NCI-H1694 (cell line): ENCODE data around the gene PXDN.
"Not testable (repeated sequence)": the region's sequence is repeated elsewhere in the genome, so short reads cannot be mapped to it uniquely, and the experiment has no call there.

Experiments used
- DNase-seq: peaks from one replicate; lab custom pipeline; 2025; lab: John Stamatoyannopoulos, UW

PXDN gene

DNA sequence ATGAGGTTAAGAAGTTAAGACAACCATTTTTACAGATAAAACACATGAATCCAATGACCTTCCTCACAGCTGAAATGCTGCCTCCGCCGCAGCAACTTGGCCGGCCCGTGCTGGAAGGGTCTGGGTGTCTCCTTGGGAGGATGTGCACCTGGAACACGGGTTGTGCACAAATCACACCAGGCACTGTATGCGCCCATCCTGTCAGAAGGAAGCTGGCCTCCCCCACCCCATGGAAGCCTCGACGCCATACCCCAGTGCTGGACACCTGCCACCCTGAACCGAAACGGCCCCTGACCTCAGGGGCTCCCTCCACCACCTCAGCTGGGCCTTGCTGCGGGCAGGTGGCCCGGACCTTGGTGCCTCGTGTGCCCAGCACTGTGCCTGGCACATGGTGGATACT lies 111.8 kb downstream of the PXDN start:
- DNase-seq: no peak

DNA sequence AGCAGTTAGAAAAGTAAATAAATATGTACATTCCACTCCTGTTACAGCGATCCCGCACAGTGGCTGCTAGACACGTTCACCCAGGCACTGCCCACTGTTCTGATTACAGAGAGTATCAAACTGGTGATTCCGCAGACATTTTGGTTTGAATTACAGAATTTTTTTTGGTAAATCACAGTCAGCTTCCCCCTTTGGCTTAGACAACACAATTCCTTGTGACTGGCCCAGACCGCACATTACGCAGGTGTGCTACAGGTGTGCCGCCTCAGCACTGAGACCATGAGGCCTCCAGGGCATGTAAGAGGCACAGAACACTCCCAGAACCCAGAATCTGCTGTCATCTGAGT lies 112.3 kb downstream of the PXDN start:
- no peak for DNase-seq

DNA sequence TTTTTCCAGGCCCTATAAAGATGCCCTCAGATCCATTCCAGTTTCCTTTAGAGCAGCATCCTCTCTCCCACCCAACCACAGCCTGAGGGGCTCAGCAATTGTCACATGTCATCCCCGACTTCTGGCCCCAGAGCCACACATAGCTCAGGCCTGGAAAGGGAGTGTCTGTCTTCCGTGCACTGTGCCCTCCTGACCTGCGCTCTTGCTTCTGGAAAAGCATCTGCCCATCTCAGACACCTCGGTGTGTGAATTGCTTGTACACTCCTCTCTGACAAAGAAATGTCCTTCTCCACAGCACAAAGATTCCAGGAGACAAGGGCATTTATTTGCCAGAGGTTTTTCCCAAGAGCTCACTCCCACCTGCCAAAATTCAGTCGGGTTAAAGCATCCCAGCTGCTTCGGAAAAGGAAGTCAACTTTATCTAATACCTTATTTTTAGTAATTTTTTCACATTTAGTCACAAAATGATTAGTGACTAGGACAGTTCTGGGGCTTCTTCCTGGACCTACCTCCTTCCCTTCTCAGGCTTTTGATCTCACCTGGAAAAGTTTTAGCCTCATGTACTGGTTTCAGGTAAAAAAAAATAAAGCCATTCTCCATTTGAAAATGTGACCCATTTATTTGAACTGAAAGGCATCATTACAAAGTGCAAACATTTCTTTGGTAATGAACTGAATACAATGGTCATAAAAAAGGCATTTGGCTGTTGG lies 112.9 kb downstream of the PXDN start:
- no peak for DNase-seq

DNA sequence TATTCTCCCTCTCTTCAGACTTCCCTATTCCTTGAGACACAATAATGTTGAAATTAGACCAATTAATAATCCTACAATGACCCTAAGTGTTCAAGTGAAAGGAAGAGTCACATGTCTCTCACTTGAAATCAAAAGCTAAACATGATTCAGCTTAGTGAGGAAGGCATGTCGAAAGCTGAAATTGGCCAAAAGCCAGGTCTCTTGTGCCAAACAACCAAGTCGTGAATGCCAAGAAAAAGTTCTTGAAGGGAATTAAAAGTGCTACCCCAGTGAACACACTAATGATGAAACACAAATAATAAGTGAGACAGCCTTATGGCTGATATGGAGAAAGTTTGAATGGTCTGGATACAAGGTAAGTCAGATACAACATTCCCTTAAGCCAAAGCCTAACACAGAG lies 115.4 kb downstream of the PXDN start:
- DNase-seq: no peak

DNA sequence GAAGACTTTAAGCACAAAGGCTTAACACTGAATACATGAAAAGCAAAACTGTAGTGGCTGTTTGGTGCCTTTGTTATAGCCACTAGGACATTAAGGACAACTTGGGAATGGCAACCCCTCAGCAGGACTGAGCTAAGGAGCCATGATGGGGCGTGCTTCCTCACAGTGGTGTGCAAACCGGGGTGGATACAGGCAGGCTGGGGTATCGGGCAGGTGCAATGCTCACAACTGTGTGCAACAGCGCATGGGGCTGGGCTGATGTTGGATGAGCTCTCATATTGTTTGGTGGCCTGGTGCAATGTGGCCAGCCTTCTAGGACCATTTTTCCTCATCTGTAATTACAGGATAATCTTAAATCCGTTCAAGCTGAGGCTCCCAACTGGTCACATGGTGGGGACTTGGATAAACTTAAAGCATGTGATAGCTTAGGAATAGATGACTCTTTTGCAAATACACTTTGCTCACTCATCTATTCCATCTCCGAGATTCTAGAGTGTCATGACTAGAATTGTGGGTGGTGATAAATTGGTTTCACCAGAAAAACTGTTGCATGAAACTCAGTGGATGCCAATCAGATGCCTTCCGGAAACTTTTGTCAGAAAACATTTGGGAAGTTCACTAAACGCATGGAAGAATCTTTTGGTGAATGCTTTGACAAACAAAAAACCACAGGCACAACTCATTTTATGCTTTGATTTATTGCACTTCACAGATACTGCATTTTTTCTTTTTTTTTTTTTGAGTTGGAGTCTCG lies 116.5 kb downstream of the PXDN start:
- no peak for DNase-seq

DNA sequence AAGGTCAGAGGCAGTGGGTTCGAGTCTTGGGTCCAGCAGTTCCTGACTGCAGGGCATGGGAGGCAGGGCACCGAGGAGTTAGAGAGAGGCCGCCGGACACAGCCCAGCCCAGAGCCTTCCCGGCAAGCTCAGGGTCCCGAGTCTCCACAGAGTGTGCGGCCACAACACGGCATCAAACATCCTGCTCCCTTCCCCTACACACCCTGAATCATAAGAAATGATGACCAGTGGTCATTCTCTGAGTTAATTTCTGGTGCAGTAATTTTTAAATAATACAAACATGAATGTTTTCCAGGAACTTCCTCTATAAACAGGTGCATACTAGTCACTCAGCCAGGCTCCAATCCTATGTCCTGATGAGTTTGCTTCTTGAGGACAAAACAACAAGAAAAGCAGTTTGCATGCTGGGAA lies 118.0 kb downstream of the PXDN start:
- DNase-seq: no peak

DNA sequence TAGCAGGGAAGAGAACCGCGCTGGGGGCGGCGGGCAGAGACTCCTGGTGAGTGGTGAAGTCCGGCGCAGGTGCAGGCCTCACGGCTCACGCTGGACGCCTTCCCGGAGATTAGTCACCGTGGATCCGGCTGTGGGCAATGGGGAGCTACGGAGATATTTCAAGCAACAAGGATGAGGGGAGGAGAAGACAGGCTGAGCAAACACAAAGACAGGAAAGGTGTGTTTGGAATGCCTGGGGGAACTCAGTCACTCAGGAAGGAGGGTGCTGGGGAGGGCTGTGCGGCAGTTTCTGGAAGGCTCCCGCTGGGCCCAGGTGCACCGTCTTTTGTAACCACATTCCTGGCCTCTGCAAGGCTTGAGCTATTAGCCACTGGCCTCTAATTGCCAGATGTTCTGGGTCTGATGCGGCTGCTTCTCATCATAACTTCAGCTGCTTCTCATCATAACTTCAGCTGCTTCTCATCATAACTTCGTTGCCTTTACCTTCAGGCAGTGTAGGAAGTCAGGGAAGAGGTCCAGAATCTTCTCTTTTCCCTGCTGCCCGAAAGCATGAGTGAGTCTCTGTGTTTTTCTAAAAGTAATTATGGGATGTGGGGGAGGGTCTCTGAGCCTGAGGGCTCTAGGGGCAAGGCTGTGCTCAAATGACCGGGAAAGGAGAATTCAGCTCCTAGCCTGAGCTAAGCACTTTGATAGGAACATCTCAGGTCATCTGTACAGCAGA lies 118.9 kb downstream of the PXDN start:
- DNase-seq: no peak

DNA sequence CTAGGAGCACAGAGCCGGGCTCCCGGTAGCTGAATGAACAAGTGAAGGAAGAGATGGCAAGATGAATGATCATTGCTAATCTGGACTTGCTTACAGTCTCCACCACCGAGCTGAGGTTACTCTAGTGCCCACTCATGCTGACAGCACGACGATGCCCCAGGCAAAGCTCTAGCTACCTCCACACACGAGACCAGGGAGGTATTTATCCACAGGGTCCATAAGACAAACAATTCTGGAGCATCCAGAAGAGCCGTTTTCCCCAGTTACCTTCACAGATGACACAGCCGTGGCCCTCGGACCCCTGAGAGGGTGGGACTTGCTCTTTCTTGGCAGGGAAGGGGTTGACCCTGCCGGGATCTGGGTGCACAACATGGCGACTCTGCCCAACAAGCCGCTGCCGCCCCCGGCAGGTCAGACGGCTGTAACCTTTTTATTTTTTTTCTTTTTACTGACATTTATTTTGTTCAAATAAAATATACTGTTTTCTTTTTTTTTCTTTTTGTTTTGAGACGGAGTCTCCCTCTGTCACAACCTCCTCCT lies 120.3 kb downstream of the PXDN start:
- no peak for DNase-seq

DNA sequence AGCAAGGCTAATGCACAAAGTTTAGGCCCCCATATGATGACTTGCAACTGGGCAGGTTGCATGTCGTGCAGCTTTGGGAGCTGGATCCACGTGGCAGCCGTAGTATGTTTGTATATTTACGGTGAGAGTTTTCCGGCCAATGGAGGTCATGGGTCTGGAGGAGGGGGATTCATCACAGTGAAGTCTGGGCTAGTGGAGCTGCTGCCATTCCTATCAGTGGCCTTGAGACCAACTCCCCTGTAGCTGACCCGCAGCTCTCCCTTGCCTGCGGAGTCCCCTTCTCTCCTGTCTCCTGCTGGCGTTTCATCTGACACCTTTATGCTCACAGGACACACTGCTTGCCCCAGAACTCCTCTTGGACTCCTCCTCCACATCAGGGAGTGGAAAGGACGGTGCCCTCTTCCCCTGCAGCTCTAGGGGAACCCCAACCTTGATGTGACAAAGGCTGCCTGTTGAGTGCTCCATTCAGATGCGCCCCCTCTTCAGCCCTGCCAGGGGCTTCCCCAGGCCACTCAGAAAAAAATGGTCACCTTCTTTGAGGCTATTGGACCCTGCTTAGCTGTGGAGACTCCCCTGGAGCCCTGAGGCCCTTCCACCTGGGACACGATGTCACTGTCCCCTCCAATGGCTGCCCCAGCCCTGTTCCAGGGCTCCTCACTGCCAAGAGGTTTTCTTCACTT lies 121.7 kb downstream of the PXDN start:
- no peak for DNase-seq

DNA sequence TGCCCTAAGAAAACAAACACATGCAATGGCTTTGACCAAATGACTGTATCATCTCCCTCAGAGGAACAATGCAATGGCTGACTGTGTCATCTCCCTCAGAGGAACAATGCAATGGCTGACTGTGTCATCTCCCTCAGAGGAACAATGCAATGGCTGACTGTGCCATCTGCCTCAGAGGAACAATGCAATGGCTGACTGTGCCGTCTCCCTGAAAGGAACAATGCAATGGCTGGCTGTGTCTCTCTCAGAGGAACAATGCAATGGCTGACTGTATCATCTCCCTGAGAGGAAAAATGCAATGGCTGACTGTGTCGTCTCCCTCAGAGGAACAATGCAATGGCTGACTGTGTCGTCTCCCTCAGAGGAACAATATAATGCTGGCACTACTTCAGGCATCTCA lies 122.3 kb downstream of the PXDN start:
- not testable (repeated sequence) for DNase-seq

DNA sequence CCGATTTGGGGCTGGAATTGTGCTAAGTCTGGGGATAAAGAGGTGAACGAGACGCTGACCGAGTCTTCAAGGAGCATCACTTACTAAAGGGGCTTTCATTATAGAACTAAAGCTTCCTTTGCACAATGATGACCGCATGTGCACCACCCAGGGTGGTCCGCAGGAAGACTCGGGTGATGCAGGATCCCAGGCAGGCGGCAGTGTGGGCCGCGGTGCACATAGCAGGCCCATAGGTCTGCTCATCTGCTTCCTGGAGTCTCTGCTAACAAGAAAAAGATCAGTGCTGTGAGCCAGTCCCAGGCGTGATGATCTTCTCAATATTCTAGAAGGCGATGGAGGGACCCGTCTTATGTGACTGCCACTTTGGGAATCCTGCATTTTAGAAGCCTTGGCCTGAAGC lies 122.8 kb downstream of the PXDN start:
- no peak for DNase-seq

DNA sequence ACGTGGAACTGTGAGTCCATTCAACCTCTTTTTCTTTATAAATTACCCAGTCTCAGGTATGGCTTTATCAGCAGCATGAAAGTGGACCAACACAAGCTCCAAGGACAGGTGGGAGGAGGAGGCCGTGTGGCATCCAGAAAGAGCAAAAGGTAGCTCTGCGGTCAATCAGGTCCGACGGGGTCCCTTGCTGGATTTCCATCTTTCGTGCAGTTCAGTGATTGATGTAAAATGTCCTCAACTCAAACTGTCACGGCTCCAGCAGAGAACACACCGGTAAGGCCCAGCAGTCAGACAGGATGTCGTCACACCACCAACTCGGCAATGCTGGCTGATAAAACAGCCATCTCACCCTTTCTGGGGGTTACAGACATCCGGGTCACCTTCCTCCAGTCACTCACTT lies 123.3 kb downstream of the PXDN start:
- DNase-seq: no peak

DNA sequence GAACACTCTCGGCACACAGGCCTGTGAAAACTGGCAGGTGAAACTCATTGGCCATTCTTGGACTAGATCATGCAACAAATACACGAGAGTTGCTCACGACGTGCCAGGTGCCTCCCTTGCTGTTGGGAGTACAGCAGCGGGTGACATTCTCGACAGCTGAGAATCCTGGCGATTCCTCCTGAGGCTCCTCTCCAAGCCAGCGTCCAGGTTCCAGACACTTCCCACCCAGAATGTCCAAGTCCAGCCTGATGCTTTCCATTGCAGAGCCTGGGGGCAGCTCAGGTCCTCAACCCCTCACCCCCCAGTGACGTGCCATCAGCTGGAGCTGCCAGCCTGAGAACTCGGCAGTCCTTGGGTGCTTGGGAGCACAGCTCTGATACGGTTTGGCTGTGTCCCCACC lies 124.2 kb downstream of the PXDN start:
- DNase-seq: no peak

DNA sequence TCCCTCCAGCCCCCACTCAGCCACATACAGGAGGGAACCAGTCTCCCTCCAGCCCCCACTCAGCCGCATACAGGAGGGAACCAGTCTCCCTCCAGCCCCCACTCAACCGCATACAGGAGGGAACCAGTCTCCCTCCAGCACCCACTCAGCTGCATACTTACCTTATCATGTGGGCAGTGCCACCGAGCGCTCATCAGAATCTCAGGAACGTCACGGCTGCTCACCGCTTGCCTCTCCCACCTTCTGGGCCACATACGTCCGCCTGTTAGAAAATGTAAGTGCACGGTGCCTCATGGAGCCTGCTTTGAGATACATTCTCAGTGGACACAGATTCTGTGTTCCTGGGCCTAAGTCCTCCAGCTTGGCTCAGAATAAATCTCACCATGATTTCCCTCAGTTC lies 124.8 kb downstream of the PXDN start:
- DNase-seq: no peak

DNA sequence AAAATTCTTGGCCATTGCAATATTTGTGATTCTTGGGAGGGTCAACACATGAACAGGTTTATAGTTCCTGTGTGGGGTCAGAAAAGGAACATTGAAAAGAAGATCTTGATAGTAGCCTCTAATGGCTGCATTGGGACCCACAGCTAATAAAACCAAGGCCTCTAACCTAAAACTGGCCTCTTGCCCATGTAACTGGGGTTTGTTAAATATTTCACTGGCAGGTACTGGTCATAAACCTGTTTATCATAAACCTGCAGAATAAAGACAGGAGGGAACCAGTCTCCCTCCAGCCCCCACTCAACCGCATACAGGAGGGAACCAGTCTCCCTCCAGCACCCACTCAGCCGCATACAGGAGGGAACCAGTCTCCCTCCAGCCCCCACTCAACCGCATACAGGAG lies 125.3 kb downstream of the PXDN start:
- DNase-seq: no peak

DNA sequence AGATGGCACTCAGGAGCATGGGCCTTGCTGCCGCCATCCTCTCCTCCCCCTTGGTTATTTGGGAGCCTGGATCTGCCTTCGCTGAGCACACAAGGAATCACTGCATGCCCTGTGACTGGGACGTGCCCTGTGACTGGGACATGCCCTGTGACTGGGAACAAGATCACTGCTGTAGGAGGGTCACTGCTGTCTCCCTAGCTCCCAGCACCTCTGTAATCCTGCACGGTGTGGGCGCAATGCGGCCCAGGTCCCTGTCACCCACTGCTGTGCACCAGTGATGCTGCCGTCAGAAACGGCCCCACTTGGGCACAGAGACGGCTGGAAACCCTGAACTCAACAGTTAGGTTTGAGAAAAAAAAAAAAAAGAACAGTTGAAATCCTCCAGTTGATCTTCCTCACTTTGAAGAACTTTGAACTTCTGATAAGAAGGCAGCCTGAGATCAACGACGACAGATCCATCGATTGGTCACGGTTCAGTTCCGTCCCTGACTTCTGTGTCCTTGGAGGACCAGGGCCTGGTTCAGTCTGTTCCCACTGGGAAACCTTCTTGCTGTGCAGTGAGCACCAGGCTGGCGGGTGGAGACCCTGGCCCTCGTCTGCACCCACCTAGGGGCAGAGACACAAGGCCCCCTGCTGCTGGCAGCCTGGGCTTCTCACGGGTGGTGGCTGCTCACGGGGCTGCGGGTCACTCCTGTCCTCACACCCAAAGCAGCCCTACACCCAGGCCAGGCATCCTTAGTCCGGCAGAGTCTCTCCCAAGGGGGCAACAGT lies 125.9 kb downstream of the PXDN start:
- DNase-seq: no peak

DNA sequence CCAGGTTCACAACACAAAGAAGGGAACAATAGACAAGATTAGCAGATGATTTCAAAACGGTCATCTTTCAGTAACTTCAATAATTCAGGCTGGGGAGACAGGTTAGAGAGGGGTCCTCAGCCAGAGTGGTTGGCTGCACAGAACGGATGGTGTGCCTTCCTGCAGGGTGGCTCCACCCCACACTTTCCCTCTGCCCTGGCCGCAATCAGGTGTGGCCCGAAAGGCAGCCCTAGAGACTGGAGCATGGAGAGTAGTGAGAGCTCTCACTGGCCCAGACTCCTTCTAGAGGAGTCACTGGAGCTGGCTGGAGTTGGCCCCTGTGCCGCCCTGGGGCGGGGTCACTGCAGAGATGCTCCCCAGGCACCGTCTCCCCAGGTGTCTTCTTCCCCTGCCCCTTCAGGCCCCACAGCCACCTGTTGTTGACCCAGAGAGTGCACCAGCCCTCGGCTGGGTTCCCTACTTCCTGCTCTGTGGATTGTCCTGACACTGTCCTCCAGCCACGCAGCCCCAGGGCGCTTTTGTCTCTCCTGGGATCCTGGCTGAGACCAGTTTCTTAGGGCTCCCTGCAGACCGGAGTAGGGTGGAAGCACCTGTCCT lies 126.8 kb downstream of the PXDN start:
- no peak for DNase-seq

DNA sequence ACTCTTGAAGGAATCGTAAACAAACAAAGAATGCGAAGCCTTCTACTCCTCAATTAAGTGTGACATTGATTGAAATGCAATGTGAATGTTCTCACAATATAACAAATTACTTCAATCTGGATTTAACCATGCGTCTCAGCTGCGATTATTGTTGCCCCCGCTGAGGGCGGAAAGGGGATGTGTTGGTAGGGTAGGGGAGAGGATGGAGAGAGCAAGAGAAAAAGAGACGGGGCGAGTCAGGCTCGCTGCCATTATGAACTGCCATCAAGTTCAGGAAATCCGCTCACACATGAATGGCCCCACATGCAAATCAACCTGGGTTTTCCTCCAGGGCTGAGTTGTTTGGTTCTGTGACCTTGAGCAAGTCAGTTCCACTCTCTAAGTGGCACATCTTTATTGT lies 129.8 kb downstream of the PXDN start:
- DNase-seq: no peak

DNA sequence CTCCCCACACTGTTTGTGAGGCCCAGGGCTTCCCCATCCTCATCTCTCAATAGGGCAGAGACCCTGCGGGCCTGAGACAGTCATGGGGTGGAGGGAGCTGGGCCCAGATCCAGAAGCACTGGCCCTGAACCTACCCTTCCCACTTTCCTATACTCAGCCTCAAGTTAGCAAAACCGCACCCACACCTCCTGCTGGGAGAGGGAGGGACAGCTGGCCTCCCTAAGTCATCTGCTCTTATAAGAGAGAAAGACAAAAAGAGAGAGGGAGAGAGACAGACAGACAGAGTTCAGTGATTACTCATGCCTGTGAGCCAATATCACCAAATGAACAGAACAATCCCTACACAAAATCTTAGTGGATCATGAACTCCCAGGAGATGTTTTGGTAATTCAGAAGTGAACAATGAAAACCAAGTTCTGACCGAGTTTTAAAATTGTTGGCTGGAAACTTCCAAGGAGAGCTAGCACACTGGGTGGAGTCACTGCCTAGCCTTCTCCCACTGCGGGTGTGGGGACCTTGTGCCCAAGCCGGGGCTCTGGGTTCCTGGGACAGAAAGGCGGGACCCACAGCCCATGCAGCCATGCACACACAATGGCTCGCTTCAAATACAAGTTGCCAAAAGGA lies 130.5 kb downstream of the PXDN start:
- no peak for DNase-seq

DNA sequence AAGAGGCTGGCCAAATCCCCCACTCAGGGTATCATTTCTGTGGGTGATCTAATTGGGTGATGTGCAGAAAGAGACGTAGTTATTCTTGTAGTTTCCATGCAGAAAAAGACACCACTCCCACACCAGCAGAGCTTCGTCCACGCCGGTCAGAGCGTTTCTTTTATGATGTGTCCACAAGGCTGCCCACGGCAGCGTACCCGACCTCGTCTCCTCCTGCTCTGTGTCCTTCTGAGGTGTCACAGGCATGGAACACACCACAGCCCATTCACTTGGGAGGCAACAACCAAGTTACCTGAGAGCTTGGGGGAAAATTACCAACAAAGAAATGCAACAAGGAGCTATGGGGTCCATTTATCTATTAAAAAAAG lies 131.3 kb downstream of the PXDN start:
- DNase-seq: no peak
